KG1 (cell line): ENCODE data around the gene JMJD8.
A peak's percentile ranks its signal among the peaks of the same experiment; 100 is the strongest.

ENCODE experiments used
- DNase-seq: peaks from one replicate; lab custom pipeline; 2025; lab: John Stamatoyannopoulos, UW

Gene JMJD8

DNA sequence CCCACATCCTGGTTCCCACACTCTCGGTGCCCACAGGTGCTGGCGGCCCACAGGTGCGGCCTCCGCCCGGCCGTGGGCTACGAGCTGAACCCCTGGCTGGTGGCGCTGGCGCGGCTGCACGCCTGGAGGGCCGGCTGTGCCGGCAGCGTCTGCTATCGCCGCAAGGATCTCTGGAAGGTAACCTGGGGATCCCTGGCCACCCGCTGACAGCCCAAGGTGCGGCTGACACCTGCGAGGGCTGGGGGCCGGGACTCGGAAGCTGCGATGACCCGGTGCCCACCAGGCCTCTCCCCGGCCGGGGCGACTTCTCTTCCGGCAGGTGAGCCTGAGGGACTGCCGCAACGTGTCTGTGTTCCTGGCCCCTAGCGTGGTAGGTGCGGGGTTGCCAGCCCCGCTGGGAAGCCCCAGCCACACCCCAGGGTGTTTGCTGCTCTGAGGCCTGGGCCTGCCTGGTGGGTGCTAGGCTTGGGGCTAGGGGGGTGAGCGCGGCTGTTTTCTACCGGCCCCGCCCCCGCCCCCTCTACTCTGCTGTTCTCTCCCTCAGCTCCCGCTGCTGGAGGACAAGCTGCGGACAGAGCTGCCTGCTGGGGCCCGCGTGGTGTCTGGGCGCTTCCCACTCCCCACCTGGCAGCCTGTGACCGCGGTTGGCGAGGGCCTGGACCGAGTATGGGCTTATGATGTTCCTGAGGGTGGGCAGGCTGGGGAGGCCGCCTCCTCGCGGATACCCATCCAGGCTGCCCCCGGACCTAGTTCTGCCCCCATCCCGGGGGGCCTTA, 37.8 kb upstream of the JMJD8 start:
- DNase-seq = no peak

DNA sequence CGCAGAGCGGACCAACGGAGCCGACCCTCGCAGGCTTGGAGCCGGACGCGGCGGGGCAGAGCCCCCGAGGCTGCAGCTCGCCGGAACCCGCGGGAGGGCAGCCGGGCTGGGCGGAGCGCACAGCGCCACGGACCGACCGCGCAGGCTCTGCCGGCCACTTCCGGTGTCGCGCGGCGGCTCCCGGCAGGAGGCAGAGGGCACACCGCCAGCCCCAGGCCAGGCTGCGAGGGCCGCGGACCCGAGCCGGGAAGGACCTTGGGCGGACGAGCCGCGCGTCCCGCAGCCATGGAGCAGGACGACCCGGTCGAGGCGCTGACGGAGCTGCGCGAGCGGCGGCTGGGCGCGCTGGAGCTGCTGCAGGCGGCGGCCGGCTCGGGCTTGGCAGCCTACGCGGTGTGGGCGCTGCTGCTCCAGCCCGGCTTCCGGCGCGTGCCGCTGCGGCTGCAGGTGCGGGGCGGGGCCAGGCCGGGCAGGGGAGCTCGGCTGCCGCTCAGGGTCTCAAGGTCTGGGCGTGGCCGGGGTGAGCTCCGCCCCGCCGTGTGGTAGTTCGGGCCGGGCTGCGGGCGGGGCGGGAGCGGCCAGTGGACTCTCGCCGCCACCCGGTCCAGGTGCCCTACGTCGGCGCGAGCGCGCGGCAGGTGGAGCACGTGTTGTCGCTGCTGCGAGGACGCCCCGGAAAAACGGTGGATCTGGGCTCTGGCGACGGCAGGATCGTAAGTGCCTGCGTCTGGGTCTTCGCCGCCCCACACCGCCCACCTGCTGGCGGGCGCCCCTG, 37.0 kb upstream of the JMJD8 start, which contains the start of gene ANTKMT:
ANTKMT (plus strand) TSS at position 157 of the 775 bp plus-strand sequence; CDS start at position 286, 129 bp downstream.
- DNase-seq = peak; percentile 44

DNA sequence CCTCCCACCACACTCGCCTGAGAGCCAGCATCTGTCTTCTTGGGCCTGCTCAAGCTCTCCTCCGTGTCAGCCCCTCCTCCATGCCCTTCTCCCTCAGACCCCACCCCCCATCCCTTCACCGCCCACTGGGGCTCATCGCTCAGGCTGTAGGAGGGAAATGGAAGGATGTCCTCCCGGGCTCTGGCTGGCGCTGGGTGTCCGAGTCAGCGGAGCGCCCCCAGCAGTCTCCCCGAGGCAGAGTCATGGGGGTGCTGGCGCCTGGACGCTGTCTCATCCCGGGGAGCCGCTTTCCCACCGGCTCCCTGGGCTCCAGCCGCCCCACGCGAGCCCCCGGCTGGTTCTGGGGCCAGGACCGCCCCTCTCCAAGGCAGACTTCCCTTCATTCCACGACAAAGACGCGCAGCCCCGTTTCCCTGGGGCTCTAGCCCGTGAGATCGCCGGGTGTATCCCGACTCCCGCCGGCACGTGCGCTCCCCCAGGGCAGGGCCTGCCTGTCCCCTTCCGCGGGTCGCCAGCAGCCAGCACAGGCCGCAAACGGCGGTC, 36.4 kb upstream of the JMJD8 start:
- DNase-seq = no peak

- no peak for DNase-seq
Observed at GRCh38 chr16:719815-720446, 35.8 kb upstream of the JMJD8 start.

- DNase-seq = no peak
Observed at GRCh38 chr16:718922-719321, 34.8 kb upstream of the JMJD8 start.

- no peak for DNase-seq
Observed at GRCh38 chr16:718389-718788, 34.3 kb upstream of the JMJD8 start.

- no peak for DNase-seq
Observed at GRCh38 chr16:717450-718245, 33.5 kb upstream of the JMJD8 start.

- no peak for DNase-seq
Observed at GRCh38 chr16:716768-717325, 32.7 kb upstream of the JMJD8 start.

GRCh38 chr16:716200-716568, 32.0 kb upstream of the JMJD8 start:
- no peak for DNase-seq

DNA sequence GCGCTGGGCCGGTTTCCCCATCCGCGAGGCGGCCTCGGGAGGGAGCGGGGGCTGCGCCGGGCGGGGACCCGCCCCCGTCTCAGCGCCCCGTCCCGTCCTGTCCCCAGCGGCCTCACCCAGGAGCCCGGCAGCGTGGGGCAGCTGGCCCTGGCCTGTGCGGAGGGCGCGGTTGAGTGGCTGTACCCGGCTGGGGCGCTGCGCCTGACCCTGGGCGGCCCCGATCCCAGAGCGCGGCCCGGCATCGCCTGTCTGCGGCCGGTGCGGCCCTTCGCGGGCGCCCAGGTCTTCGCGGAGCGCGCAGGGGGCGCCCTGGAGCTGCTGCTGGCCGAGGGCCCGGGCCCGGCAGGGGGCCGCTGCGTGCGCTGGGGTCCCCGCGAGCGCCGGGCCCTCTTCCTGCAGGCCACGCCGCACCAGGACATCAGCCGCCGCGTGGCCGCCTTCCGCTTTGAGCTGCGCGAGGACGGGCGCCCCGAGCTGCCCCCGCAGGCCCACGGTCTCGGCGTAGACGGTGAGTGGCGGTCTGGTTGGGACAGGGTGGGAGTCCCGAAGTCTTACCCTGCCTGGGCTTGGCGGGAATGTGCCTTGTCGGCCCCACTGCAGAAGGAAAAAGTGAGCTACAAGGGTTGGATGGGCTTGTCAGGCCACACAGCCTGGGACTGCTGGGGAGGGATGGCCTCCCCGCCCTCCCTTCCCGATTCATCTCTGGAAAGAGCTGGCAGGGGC, 31.5 kb upstream of the JMJD8 start:
- DNase-seq = no peak

DNA sequence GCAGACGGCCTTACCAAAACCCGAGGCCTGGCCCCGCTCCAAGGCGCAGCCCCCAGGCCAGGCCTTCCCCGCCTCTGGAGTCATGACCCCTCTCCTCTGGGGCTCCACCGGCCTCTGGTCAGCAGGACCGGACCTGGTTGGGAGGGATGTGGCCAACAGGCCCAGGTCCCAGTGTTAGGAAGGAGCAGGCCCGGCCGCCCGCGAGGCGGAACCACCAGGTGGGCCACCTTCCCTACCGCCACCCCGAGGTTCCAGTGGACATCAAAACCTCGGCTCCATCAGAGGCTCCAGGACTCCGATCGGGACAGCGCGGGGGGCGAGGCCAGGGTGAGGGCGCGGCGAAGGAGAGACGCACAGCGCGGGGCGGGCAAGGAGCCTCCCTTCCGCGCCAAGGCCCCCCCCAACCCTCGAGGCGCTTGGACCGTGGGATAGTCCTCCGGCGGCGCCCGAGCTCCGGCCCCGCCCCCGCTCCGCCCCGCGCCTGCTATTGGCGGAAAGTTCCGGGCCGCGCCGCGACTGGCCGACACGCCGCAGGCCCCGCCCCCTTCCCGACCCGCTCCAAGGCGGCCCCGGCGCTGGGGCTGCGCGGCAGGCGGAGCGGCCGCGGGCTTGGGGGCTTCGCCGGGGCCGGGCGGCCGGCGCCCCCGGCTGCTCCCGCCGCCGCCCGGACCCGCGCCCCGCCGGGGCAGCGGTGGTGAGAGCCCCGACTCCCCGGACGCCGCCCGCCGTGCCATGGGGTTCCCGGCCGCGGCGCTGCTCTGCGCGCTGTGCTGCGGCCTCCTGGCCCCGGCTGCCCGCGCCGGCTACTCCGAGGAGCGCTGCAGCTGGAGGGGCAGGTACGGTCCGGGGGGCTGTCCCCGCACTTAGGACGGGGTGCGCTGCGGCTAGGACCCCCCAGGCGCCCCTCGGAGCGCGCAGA, 30.7 kb upstream of the JMJD8 start, which contains the start of gene METRN:
METRN (plus strand) TSS at position 561 of the 919 bp plus-strand sequence; CDS start at position 733, 172 bp downstream.
- peak; percentile 66 for DNase-seq

DNA sequence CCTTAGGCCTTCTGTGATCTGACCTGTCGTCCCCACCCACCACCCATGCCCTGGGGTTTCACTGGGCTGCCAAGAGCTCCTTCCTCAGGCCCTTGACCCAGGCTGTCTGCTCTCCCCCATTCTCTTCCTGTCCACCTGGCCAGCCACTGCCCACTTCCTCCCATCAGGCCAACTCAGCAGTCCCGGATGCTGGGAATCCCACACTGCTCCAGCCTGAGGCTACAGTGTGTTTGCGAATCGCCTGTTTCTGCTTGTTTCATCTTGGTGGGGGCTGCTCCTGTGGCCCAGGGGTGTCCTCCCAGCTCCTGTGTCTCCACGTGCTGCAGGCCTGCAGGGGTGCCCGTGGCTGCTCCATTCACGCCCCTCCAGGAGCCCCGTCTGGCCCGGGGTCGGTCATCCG, 29.9 kb upstream of the JMJD8 start:
- no peak for DNase-seq

DNA sequence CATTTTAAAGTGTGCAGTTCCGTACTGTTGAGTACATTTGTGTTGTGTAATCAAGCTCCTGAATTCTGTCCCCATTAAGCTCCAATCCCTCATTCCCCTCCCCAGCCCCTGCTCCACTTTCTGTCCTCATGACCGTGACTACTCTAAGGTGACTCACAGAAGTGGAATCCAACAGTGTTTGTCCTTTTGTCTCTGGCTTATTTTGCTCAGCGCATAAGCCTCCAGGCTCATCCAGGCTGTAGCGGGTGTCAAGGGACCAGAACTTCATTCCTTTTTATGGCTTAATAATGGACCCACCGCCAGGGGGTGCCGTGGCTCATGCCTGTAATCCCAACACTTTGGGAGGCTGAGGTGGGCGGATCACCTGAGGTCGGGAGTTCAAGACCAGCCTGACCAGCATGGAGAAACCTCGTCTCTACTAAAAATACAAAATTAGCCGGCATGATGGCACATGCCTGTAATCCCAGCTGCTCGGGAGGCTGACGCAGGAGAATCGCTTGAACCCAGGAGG, 28.7 kb upstream of the JMJD8 start:
- peak; percentile 46 for DNase-seq

DNA sequence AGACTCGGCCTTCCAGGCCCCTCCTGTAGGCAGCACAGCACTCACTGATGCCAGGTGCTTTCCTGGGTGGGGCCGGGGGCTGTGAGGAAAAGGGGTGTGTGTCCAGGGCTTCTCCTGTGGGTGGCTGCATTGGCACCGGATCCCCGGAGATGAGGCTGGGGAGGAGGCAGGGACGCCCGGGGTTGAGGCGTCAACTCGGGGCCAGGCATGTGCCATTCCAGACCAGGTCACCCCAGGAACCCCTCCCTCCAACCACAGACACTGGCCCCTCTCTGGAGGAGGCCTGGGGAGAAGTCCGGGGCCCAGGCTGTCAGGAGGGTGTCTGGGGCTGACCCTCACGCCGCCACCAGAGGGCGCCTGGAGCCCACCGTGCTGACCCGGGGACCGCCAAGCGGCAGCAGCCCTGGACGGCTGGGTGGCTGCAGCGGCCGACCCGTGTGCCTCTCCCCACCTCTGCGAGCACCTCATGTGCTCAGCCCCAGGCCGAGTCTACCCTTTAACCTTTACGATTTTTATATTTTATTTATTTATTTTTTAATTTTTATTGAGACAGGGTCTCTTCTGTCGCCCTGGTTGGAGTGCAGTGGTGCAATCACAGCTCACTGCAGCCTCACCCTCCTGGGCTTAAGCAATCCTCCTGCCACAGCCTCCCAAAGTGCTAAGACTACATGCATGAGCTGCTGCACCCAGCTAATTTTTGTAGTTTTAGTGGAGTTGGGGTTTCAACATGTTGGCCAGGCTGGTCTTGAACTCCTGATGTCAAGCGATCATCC, 27.6 kb upstream of the JMJD8 start:
- peak; percentile 25 for DNase-seq

- no peak for DNase-seq
Observed at GRCh38 chr16:711084-711483, 26.9 kb upstream of the JMJD8 start.

DNA sequence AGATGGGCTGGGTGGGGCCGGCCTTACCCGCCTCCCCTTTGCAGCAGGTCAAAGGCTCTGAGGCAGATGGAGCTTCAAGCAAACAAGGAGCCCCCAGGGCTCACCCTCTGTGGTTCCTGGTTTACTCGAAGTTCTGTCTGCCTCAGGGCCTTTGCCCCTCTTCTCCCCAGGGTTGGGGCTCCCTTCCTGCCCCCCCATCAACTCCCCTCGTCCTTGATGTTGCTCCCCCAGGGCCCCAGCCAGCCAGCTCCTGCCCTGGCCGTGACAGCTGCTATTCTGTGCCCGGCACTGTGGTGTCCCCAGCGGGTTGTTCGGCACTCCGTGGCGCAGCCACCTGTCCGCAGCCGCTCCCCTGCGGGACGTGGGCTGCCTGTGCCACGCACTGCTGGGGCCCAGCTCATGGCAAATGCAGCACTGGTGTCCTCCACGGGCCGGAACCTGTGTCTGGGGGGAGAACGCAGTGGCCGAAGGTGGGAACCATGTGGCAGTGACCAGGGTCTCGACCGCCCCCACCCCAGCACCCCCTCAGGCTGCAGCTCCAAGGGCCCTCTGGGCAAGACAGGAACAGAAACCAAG, 26.5 kb upstream of the JMJD8 start:
- DNase-seq = no peak

DNA sequence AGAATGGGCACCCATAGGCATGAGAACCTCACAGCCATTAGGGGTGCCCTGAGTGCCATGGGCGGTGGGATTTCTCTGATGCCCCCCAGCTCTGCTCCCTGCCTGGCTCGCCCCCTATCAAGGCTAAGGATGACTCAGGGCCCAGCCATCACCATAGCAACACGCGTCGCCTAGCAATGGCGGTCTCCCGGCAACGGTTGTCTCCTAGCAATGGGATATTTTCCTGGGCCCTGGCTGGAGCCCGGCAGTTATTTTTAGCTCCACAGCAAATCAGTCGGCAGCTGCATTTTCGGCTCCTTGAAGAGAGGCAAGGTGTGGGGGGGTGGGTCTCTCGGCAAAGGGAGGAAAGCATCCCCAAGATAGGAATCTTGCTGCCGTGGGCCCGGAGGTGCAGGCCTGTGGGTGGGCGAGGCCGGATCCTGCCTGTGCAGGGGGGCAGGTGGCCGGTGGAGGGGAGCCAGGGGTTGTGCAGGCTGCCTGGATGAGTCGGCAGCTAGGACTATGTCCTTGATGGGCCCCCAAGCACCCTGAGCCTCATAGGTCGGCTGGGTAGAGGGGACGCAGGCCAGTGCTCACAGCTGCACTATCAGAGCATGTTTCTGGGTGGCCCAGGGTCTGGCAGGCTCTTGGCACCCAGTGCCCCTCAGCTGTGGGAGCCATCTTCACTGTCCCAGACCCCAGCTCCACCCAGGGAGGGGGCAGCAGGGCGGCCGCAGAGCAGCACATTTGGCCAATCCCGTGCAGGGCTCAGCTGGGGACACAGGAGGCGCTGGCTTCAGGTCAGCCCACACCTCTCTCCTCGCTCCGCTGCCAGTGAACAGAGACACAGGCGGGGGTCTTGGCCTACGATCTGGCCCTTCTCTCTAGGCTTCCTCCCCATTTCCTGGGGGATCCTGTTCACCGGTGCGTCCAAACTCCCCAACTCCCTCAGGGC, 25.7 kb upstream of the JMJD8 start:
- no peak for DNase-seq
